Stimulated activated naive B cell treated with anti-CD40 and anti-IgM and Interleukin-4, amounts not matched to agents 10 μg/mL and 1 μg/mL and 100 μg/mL, for 72 hours (primary cell): ENCODE results near the gene LRRD1.
"Not testable (repeated sequence)": the region's sequence is repeated elsewhere in the genome, so short reads cannot be mapped to it uniquely, and the experiment has no call there.

Experiments used
- ATAC-seq, 2 donors: fragments of 150-1000 bp; cut with Tn5 transposase; replicated peaks; 2 replicates each; pipeline ENCODE4 v1.10.0; 2021; ENCODE audit warnings: moderate library complexity in 1 of 2
- DNase-seq: peaks from one replicate; pipeline ENCODE4 v3.0.0; 2021
- H3K27ac Mint-ChIP-seq: one replicate; pipeline ENCODE4 v1.8.0; 2022; ENCODE audit warnings: mild to moderate bottlenecking, mixed read lengths
- H3K27me3 Mint-ChIP-seq, 2 donors: one replicate each; pipeline ENCODE4 v1.8.0; 2022; ENCODE audit warnings: mixed read lengths in 2 of 2
- H3K36me3 Mint-ChIP-seq, 2 donors: one replicate each; pipeline ENCODE4 v1.8.0; 2022; ENCODE audit warnings: mixed read lengths in 2 of 2, mild to moderate bottlenecking in 1 of 2
- H3K4me1 Mint-ChIP-seq, 2 donors: one replicate each; pipeline ENCODE4 v1.8.0; 2022; ENCODE audit warnings: mixed read lengths in 2 of 2, mild to moderate bottlenecking in 1 of 2
- H3K4me3 Mint-ChIP-seq, 2 donors: one replicate each; pipeline ENCODE4 v1.8.0; 2022; ENCODE audit warnings: mild to moderate bottlenecking in 2 of 2, mixed read lengths in 2 of 2, moderate library complexity in 1 of 2
- H3K9me3 Mint-ChIP-seq, 2 donors: one replicate each; pipeline ENCODE4 v1.8.0; 2022; ENCODE audit warnings: mixed read lengths in 2 of 2, mild to moderate bottlenecking in 1 of 2

LRRD1 gene

DNA sequence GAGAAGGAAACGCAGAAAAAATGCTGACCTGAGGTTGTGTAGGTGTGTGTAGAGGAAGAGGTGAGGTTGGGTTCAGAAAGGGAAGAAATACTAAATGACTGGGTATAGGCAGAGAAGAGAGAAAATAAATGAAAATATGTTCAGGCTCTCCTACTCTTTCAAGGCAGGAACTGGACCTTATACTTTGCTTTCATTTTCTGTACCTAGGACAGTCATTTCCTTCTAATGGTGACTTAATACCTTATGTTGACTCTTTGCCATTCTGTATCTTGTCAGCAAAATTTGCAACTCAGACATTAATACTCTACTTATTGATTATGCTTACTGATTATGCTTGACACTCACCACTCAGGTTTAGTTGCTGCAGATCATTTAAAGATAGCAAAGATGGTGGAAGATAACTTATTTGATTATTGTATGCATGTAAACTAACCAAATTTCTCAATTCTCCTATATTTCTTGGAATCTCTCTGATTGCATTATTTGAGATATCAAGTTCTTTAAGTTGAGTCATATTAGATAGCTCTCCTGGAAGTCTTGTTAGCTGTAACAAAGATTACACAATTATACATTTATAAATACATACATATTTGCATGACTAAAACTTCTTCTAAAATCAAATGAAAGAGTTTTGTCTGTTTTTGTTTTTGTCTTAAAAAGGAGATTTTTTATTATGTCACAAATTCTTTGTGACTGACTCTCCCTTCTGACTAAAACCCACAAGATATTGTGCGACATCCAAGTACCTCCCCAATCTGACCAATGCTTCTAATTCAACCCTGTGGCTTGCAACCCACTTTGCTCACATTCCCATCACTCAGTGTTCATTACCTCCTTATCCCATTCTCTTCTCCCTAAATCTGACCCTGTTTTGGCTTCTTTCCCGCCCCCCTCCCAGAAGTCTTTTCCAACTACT, 20.0 kb downstream of the LRRD1 start:
- no peak for DNase-seq
- H3K4me1 Mint-ChIP-seq: no peaks in the 10 kb centered on the region
- ATAC-seq: peak in 1 of 2 donors; percentile 41
- H3K4me3 Mint-ChIP-seq: no peak overlapping the region
- H3K36me3 Mint-ChIP-seq: no peaks in the 10 kb centered on the region
- peaks cover 4 to 16% of the 10 kb centered on the region in 2 donors for H3K27me3 Mint-ChIP-seq
- no peaks in the 10 kb centered on the region for H3K9me3 Mint-ChIP-seq
- no peak overlapping the region for H3K27ac Mint-ChIP-seq

DNA sequence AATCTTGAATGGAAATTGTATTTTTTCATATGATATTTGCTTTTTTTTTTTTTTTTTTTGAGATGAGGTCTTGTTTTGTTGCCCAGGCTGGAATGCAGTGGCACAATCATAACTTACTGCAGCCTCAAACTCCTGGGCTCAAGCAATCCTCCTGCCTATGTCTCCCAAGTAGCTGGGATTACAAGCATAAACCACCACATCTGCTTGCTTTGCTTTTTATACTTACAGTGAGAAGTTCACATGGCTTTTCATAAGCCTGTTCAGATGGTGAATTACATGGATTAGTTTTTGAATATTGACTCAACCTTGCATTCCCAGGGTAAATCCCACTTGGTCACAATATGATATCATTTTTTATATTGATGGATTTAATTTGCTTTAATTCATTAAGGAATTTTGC, 22.0 kb downstream of the LRRD1 start:
- Mint-ChIP-seq H3K4me3 (no peak overlapping the region), H3K27ac (no peak overlapping the region), H3K4me1 (no peaks in the 10 kb centered on the region), H3K36me3 (no peaks in the 10 kb centered on the region), H3K27me3 (peaks cover 4 to 12% of the 10 kb centered on the region in 2 donors), H3K9me3 (no peaks in the 10 kb centered on the region)
- ATAC-seq (no peak), DNase-seq (no peak)

DNA sequence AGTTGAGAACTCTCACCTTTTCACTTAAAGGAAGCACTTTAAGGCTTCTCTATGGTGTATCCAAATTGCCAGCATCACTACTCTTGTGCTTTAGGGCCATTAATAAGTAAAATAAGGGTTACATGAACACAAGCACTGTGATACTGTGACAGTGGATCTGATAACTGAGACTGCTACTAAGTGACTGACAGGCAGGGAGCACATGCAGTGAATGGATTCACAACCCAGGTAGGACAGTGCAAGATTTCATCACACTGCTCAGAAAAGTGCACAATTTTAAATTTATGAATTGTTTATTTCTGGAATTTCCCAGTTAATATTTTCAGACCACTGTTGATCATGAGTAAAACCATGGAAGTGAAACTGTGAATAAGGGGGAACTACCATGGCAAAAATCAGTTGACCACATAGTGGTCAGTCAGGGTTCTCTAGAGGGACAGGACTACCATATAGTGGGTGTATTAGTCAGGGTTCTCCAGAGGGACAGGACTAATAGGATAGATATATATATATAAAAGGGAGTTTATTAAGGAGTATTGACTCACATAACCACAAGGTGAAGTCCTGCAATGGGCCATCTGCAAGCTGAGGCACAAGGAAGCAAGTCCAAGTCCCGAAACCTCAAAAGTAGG, 23.7 kb downstream of the LRRD1 start:
- Mint-ChIP-seq H3K4me3 (no peak overlapping the region), H3K9me3 (no peaks in the 10 kb centered on the region), H3K4me1 (no peaks in the 10 kb centered on the region), H3K27me3 (peaks cover 4% of the 10 kb centered on the region in 2 donors), H3K27ac (no peak overlapping the region), H3K36me3 (no peaks in the 10 kb centered on the region)
- no peak for DNase-seq
- peak; percentile 27 to 43 for ATAC-seq

DNA sequence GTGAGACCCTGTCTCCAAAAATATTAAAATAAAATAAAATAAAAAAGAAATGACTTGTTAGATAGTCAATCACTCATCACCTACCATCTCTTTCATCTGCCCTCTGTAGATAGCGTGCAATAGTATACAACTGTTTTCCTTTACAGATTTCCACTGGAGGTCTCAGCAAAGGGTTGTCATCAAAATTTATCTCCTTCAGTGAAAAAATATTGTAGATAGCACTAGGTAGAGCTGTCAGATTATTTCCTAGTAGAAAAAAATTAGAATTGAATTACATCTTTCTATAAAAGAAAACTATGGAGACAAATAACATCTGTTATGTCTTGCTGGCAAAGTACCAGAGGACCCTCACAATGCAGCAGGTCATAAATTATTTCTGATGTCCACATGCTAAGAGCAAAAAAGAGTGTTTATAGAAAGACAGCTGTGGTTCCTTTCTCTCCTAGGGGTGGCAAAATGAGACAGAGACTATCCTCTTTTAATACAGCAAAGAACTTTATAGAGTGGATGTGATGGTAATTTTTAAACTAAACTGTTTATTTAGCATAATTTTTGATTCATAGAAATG, 28.4 kb downstream of the LRRD1 start:
- Mint-ChIP-seq H3K4me3 (no peak overlapping the region), H3K27me3 (peaks cover 4% of the 10 kb centered on the region in 2 donors), H3K9me3 (no peaks in the 10 kb centered on the region), H3K36me3 (no peaks in the 10 kb centered on the region), H3K4me1 (no peaks in the 10 kb centered on the region), H3K27ac (no peak overlapping the region)
- no peak for ATAC-seq
- DNase-seq: no peak

DNA sequence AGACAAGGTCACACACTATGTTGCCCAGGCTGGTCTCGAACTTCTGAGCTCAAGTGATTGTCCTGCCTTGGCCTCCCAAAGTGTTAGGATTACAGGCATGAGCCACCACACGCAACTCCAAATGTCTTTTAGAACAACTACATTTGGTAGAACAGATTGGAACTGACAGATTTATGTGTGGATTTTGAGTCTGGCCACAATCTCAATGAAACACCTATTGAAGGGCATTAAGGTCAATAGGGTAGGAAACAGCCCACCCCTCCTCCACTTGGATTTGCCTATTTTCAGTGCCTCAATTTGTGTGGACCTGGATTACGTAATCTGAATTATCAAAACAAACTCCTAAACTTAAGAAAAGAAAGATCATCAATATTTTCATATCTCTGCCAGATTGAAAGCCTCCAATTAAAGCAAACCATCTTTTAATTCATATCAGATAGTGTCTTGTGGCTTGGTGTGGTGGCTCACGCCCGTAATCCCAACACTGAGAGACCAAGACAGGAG, 29.2 kb downstream of the LRRD1 start:
- Mint-ChIP-seq H3K4me3 (no peak overlapping the region), H3K27me3 (peaks cover 1 to 2% of the 10 kb centered on the region in 2 donors), H3K27ac (no peak overlapping the region), H3K4me1 (no peaks in the 10 kb centered on the region), H3K9me3 (no peaks in the 10 kb centered on the region), H3K36me3 (no peaks in the 10 kb centered on the region)
- DNase-seq: no peak
- no peak for ATAC-seq

DNA sequence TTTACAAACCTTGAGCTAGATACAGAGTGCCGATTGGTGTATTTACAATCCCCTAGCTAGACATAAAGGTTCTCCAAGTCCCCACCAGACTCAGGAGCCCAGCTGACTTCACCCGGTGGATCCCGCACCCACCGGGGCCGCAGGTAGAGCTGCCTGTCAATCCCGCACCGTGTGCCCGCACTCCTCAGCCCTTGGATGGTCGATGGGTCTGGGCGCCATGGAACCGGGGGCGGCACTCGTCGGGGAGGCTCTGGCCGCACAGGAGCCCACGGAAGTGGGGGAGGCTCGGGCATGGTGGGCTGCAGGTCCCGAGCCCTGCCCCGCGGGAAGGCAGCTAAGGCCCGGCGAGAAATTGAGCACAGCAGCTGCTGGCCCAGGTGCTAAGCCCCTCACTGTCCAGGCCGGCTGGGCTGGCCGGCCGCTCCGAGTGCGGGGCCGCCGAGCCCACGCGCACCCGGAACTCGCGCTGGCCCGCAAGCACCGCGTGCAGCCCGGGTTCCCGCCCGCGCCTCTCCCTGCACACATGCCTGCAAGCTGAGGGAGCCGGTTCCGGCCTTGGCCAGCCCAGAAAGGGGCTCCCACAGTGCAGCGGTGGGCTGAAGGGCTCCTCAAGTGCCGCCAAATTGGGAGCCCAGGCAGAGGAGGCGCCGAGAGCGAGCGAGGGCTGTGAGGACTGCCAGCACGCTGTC, 35.6 kb downstream of the LRRD1 start:
- not testable (repeated sequence) for H3K4me1 Mint-ChIP-seq, ATAC-seq, H3K27ac Mint-ChIP-seq, H3K36me3 Mint-ChIP-seq, H3K9me3 Mint-ChIP-seq, H3K27me3 Mint-ChIP-seq, DNase-seq, H3K4me3 Mint-ChIP-seq

DNA sequence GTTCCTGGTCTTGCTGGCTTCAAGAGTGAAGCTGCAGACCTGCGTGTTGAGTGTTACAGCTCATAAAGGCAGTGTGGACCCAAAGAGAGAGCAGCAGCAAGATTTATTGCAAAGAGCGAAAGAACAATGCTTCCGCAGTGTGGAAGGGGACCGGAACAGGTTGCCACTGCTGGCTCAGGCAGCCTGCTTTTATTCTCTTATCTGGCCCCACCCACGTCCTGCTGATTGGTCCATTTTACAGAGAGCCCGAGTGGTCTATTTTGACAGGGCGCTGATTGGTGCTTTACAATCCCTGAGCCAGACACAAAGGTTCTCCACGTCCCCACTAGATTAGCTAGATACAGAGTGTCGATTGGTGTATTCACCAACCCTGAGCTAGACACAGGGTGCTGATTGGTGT, 36.2 kb downstream of the LRRD1 start:
- not testable (repeated sequence) for H3K36me3 Mint-ChIP-seq, H3K27me3 Mint-ChIP-seq, H3K27ac Mint-ChIP-seq, ATAC-seq, H3K4me3 Mint-ChIP-seq, H3K4me1 Mint-ChIP-seq, H3K9me3 Mint-ChIP-seq, DNase-seq

DNA sequence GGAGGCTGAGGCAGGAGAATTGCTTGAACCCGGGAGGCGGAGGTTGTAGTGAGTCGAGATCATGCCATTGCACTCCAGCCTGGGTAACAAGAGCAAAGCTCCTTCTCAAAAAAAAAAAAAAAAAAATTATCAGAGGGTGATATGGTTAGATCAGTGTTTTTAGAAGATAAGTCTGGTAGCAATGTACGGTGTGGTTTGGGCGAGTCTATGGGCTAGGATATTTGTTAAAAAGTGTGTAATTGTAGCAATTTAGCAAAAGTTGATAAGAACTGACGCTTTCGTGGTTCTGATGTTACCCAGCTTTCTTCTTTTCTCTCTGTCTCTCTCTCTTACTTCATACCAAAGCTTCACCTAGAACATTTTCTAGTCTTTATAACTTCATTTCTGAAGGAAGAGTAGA, 37.8 kb downstream of the LRRD1 start:
- ATAC-seq (no peak), DNase-seq (no peak)
- H3K36me3 Mint-ChIP-seq: peaks cover 2 to 3% of the 10 kb centered on the region in 2 donors
- H3K4me1 Mint-ChIP-seq: peaks cover 0 to under 1% of the 10 kb centered on the region in 2 donors
- H3K4me3 Mint-ChIP-seq: no peak overlapping the region
- no peaks in the 10 kb centered on the region for H3K27me3 Mint-ChIP-seq
- H3K27ac Mint-ChIP-seq: no peak overlapping the region
- H3K9me3 Mint-ChIP-seq: peaks cover 0 to 4% of the 10 kb centered on the region in 2 donors

DNA sequence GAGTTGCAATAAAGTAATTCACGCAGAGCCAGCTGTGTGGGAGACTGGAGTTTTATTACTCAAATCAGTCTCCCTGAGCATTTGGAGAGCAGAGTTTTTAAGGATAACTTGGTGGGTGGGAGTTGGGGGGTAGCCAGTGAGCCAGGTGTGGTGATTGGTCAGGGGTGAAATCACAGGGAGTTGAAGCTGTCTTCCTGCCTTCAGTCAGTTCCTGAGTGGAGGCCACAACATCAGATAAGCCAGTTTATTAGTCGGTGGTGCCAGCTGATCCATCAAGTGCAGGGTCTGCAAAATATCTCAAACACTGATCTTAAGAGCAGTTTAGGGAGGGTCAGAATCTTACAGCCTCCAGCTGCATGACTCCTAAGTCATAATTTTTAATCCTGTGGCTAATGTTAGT, 41.4 kb downstream of the LRRD1 start:
- H3K9me3 Mint-ChIP-seq: peaks cover 0 to 8% of the 10 kb centered on the region in 2 donors
- H3K4me3 Mint-ChIP-seq: no peak overlapping the region
- peaks cover 8 to 16% of the 10 kb centered on the region in 2 donors for H3K4me1 Mint-ChIP-seq
- no peak for ATAC-seq
- peaks cover 12 to 18% of the 10 kb centered on the region in 2 donors for H3K36me3 Mint-ChIP-seq
- no peak overlapping the region for H3K27ac Mint-ChIP-seq
- H3K27me3 Mint-ChIP-seq: no peaks in the 10 kb centered on the region
- DNase-seq: no peak

DNA sequence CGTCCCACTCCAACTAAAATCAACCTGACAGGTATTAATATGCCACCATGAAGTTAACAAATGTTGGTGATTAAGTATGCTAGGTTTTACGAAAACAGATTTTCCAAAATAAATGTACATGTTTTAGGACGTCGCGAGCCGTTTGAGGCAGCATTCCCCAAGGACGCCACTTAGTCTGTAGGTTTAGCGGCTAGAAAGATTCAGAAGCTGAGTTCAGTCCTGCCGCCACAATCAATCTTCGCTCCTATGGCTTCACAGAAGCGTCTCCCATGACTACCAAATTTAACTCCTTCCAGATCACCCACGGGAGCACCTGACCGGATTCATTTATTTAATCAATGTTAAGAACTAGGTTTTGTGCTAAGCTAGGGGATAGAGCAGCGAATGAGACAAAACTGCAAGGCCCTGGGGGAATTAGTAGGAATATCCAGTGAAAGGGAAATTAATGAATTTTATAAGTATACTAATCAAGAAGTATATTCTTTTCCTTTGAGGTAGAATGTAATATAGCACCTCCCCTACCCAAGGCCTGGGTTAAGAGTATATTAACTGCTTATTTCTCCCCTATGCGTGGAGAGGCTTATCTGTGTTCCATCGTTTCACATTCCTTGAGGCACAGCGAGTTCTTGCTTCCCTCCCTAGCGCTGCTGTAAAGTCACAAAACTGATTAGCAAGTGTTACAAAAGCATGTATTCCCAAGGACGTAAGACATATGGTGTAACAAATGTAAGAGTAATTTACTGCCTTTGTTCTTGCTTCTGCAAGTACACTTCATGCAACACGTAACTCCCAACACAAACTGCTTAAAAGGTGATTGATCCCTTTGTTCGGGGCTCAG, 43.7 kb downstream of the LRRD1 start:
- peaks cover 22 to 28% of the 10 kb centered on the region in 2 donors for H3K36me3 Mint-ChIP-seq
- peak overlapping the region; percentile 99 for H3K27ac Mint-ChIP-seq
- DNase-seq (no peak), ATAC-seq (peak in 1 of 2 donors; percentile 10)
- H3K4me1 Mint-ChIP-seq: peaks cover 17 to 27% of the 10 kb centered on the region in 2 donors
- H3K9me3 Mint-ChIP-seq: peaks cover 0 to 8% of the 10 kb centered on the region in 2 donors
- no peaks in the 10 kb centered on the region for H3K27me3 Mint-ChIP-seq
- peak overlapping the region; percentile 94 to 100 for H3K4me3 Mint-ChIP-seq

DNA sequence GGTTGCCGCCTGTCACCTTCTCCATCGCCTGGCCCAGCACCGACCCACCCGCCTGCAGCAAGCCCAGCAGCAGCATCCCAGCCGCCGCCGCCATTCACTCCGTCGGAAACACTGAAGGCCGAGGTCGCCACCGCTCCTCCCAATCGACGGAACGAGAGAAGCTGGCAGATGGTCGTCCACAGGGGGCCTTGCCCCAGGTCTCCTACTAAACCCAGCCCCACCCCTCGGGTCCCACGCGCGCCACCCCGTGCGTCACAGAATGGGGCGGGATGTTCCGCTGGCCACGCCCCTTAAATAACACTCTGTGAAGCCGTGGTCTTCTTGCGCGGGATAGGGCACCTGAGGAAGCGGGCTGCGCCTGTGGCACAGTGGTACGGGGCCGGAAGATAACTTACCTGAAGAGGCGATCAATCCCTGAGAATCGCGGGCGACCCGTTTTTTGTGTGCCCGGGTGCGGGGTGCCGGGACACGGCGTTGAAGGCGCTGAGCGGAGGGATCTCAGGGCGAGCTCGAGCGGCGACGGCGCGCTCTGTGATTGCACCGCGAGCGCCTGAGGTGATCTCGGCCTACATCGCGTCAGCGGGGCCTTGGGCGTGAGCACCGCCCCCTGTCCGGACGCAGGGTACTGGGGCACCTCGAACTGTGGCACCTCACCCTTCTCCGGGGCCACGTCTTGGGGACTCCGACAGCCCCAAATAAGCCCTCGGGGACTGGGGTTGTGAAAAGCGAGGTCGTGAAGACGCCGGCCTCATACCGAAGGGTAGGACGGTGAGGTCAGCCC, 44.5 kb downstream of the LRRD1 start, which contains the start of gene CYP51A1:
CYP51A1 (minus strand) TSS at position 207 of the 781 bp plus-strand sequence; CDS start at position 94, 113 bp downstream.
- peaks cover 27 to 33% of the 10 kb centered on the region in 2 donors for H3K36me3 Mint-ChIP-seq
- peaks cover 0 to 8% of the 10 kb centered on the region in 2 donors for H3K9me3 Mint-ChIP-seq
- ATAC-seq: peak; percentile 90 to 92
- DNase-seq: peak; percentile 94
- H3K27ac Mint-ChIP-seq: peak within 1 kb of the TSS; percentile 99
- H3K27me3 Mint-ChIP-seq: no peaks in the 10 kb centered on the region
- peak within 1 kb of the TSS; percentile 94 to 100 for H3K4me3 Mint-ChIP-seq
- H3K4me1 Mint-ChIP-seq: peaks cover 20 to 27% of the 10 kb centered on the region in 2 donors

DNA sequence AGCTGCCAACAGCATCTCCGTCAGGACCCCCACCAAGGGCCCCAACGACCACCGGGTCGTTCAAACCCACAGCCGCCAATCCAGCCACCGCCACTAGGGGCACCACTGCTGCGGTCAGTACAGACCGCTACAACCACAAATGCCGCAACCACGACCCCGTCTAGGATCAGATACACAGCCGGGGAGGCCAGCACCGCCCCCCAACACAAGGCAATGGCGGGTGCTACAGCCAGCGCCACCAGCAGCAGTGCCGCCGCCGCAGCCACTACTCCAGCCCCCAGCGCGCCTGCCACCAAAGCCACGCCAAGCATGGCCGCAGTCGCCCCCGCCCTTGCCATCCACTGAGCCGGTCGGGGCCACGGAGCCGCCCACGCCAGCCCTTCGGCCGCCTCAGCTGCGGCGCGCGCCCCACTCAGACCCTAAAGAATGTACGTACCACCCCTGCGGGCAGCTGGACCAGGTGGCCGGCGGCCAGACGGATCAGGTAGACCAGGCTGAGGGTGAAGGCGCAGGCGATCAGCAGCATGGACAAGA, 45.1 kb downstream of the LRRD1 start:
- DNase-seq: peak; percentile 63
- Mint-ChIP-seq H3K4me3 (peak overlapping the region; percentile 94 to 100), H3K27ac (peak overlapping the region; percentile 99), H3K36me3 (peaks cover 27 to 33% of the 10 kb centered on the region in 2 donors), H3K9me3 (peaks cover 0 to 7% of the 10 kb centered on the region in 2 donors), H3K4me1 (peaks cover 20 to 27% of the 10 kb centered on the region in 2 donors), H3K27me3 (no peaks in the 10 kb centered on the region)
- peak; percentile 47 to 51 for ATAC-seq
